VCaP (cell line): ENCODE results near the gene RMDN3.

Experiments
- H3K27ac ChIP-seq: fragments of 450-650 bp; 2 replicates; pipeline ENCODE4 v1.5.1; 2017
- CTCF ChIP-seq: fragments of 450-650 bp; conservative IDR thresholded peaks from 2 replicates; pipeline ENCODE4 v1.5.1; 2017; ENCODE audit warnings: mild to moderate bottlenecking, moderate library complexity

Gene RMDN3

DNA sequence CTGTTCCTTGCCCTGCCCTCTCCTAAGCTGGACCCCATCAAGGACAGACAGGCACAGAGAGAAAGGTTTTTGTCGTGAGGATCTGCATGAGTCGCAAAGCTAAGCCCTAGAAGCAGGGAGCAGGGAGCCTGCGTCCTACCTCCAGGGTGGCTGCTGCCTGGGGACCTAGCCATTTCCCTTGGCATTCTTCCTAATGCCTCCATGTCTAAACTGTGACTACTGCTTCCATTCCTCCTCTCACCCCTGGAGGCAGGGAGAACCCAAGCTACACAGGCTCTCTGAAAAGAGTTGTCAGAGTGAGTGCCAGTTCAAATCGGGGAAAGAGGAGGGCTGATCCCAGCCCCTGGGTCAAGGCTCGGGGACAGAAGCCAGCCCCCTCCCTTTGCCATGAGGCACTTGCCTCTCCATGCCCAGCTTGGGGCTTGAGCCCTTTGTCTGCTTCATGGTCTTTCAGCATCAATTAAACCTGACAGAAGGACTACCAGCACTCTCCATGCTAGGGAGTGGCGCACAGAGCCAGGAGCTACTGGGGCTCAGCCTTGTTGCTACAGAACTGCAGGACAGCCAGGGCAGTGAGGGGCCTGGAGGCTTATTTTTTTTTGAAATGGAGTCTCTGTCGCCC lies 11.3 kb upstream of the RMDN3 start:
- TF ChIP-seq CTCF = no peak
- H3K27ac ChIP-seq = no peak overlapping the region; the same call in 1 of the 2 replicates

GRCh38 chr15:40764629-40765103 lies 9.6 kb upstream of the RMDN3 start:
- H3K27ac ChIP-seq = peak overlapping the region; percentile 92
- no peak for TF ChIP-seq CTCF

GRCh38 chr15:40763801-40764628 lies 9.0 kb upstream of the RMDN3 start, which contains the start of gene GCHFR:
TSS of gene GCHFR (plus strand) at chr15:40764068. CDS start at chr15:40764181, 113 bp downstream.
- H3K27ac ChIP-seq = peak within 1 kb of the TSS; percentile 92
- peak; percentile 62 for TF ChIP-seq CTCF

GRCh38 chr15:40762919-40763800 lies 8.1 kb upstream of the RMDN3 start:
- H3K27ac ChIP-seq = peak overlapping the region; percentile 92
- no peak for TF ChIP-seq CTCF

- TF ChIP-seq CTCF = no peak
- H3K27ac ChIP-seq = no peak overlapping the region
Observed at GRCh38 chr15:40759961-40760360, 4.9 kb upstream of the RMDN3 start.

- H3K27ac ChIP-seq = peak overlapping the region; percentile 90
- no peak for TF ChIP-seq CTCF
Observed at GRCh38 chr15:40756938-40757337, 1.9 kb upstream of the RMDN3 start.

- no peak for TF ChIP-seq CTCF
- peak overlapping the region; percentile 90 for H3K27ac ChIP-seq
Observed at GRCh38 chr15:40755812-40756208, 756 bp upstream of the RMDN3 start.
